Peyer's patch (tissue), 4 donors: ENCODE data around the gene TMEM108. TPM values are rescaled to one million over a fixed set of nuclear protein-coding genes. Genes with fewer than 3 reads are reported as not detected.

Source experiments
- DNase-seq, 3 donors: peaks; one replicate each; pipeline ENCODE4 v3.0.0-alpha.2; 2017 to 2019
- H3K27ac ChIP-seq, 4 donors: fragments of 200-600 bp; sonication (generic); one replicate each; pipeline ENCODE4 v1.5.1; 2016 to 2019
- H3K27me3 ChIP-seq, 2 donors: fragments of 200-600 bp; sonication (generic); one replicate each; pipeline ENCODE4 v1.5.1; 2019
- H3K36me3 ChIP-seq, 3 donors: fragments of 200-600 bp; sonication (generic); one replicate each; pipeline ENCODE4 v1.5.1; 2016 to 2019
- H3K4me1 ChIP-seq, 4 donors: fragments of 200-600 bp; sonication (generic); one replicate each; pipeline ENCODE4 v1.5.1; 2016 to 2019
- H3K4me3 ChIP-seq, 4 donors: fragments of 200-600 bp; sonication (generic); 1 replicate in 3 of 4; 2 replicates in 1 of 4; pipeline ENCODE4 v1.5.1; 2016 to 2019; ENCODE audit warnings: mild to moderate bottlenecking in 1 of 4
- H3K9me3 ChIP-seq, 4 donors: fragments of 200-600 bp; sonication (generic); one replicate each; pipeline ENCODE4 v1.5.1; 2016 to 2019; ENCODE audit warnings: mild to moderate bottlenecking in 1 of 4
- CTCF ChIP-seq, 6 experiments: fragments of 450-650 bp in 4 of 6; fragments of 200-600 bp in 2 of 6; sonication (generic) in 1 of 6; IDR thresholded peaks; one replicate each; pipeline ENCODE4 v1.5.1; 2017 to 2019; ENCODE audit warnings: antibody characterized with exemption in 6 of 6, mild to moderate bottlenecking in 3 of 6, moderate library complexity in 1 of 6
- POLR2A ChIP-seq, 2 donors: fragments of 450-650 bp; IDR thresholded peaks; one replicate each; pipeline ENCODE4 v1.5.1; 2017; ENCODE audit warnings: antibody characterized with exemption in 2 of 2, mild to moderate bottlenecking in 2 of 2, moderate library complexity in 2 of 2
- total RNA-seq, 4 donors: library from RNA; depleted of rRNA; stranded (reverse); fragments of >200 nt; gene quantifications; one replicate each; pipeline ENCODE4 v1.1.0, GENCODE V29; 2016

Gene TMEM108
- total RNA-seq, 4 donors from 2014 or later = 1.4 to 1.7 TPM; not detected in 2

GRCh38 chr3:133361435-133361834 lies 323.2 kb downstream of the TMEM108 start:
- Histone ChIP-seq H3K27ac (no peak overlapping the region), H3K36me3 (no peaks in the 10 kb centered on the region), H3K9me3 (no peaks in the 10 kb centered on the region), H3K27me3 (no peaks in the 10 kb centered on the region), H3K4me3 (no peak overlapping the region), H3K4me1 (no peaks in the 10 kb centered on the region)
- TF ChIP-seq CTCF (IDR thresholded peaks at IDR 0.05) = no peak
- no peak for TF ChIP-seq POLR2A (IDR thresholded peaks at IDR 0.05)
- no peak for DNase-seq

DNA sequence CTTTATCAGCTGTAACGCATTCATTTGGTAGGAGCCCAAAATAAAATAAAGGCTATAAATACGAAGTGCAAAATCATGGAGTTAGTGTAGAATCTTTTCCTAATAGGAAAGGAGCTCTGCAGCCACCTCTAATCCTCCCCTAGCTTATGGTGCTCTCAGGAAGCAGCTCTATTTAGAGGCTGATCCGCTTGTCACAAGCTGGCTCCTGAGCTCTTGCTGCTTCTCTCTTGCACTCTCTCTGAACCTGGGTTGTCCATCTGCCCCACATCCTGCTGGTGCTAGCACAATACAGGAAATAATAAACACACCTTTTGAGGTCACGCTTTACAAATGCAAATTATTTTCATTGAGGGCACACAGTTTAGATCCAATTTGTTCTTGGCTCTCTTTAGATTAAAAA lies 324.3 kb downstream of the TMEM108 start:
- H3K27me3 ChIP-seq = no peaks in the 10 kb centered on the region
- no peak for DNase-seq
- no peaks in the 10 kb centered on the region for H3K36me3 ChIP-seq
- no peaks in the 10 kb centered on the region for H3K9me3 ChIP-seq
- H3K4me1 ChIP-seq = no peaks in the 10 kb centered on the region
- no peak overlapping the region for H3K27ac ChIP-seq
- TF ChIP-seq CTCF (IDR thresholded peaks at IDR 0.05) (no peak), POLR2A (IDR thresholded peaks at IDR 0.05) (no peak)
- no peak overlapping the region for H3K4me3 ChIP-seq

GRCh38 chr3:133364704-133365103 lies 326.5 kb downstream of the TMEM108 start:
- H3K4me1 ChIP-seq = no peaks in the 10 kb centered on the region
- TF ChIP-seq CTCF (IDR thresholded peaks at IDR 0.05) (no peak), POLR2A (IDR thresholded peaks at IDR 0.05) (no peak)
- no peak overlapping the region for H3K27ac ChIP-seq
- DNase-seq = no peak
- H3K27me3 ChIP-seq = no peaks in the 10 kb centered on the region
- no peaks in the 10 kb centered on the region for H3K36me3 ChIP-seq
- no peaks in the 10 kb centered on the region for H3K9me3 ChIP-seq
- no peak overlapping the region for H3K4me3 ChIP-seq

DNA sequence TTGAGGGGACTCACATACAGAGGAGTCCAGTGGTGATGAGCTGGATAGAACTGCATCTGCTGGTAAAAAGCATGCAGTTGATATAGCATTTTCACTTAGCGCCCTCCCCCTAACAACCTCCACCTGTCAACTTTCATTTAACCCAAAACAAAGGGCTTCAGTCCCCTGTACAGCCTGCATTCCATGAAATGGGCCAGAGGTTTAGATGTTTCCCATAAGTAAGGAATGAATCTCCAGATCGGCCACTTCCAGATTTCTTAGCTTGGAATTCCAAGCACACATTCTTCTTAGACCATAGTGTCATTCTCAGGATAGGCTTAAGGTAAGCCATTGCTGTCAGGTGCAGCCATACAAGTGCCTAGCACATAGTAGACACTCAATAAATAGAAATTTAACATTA lies 328.7 kb downstream of the TMEM108 start:
- DNase-seq = no peak
- no peaks in the 10 kb centered on the region for H3K9me3 ChIP-seq
- H3K36me3 ChIP-seq = no peaks in the 10 kb centered on the region
- TF ChIP-seq POLR2A (IDR thresholded peaks at IDR 0.05) = no peak
- no peak for TF ChIP-seq CTCF (IDR thresholded peaks at IDR 0.05)
- no peak overlapping the region for H3K4me3 ChIP-seq
- H3K27ac ChIP-seq = no peak overlapping the region
- H3K4me1 ChIP-seq = no peaks in the 10 kb centered on the region
- no peaks in the 10 kb centered on the region for H3K27me3 ChIP-seq

DNA sequence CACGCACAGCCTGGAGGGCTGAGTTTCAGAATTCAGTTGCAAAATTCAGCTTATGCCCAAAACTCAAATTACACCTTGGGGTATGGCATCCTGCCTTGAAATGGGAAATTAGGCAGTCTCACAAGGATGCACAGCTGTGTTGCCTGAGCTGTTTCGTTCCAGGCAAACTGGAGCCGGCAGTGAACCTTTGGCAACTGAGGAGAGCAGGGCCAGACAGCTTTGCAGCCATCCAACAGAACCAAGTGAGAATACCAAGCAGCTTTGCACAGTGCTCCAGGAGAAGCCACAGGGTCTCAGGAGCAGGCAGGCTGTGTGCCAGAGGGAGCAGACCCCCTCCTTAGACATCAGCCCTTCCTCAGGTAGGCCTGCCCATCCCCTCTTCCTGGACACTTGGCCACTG lies 329.2 kb downstream of the TMEM108 start:
- Histone ChIP-seq H3K27me3 (no peaks in the 10 kb centered on the region), H3K4me1 (no peaks in the 10 kb centered on the region)
- TF ChIP-seq POLR2A (IDR thresholded peaks at IDR 0.05) (no peak), CTCF (IDR thresholded peaks at IDR 0.05) (no peak)

DNA sequence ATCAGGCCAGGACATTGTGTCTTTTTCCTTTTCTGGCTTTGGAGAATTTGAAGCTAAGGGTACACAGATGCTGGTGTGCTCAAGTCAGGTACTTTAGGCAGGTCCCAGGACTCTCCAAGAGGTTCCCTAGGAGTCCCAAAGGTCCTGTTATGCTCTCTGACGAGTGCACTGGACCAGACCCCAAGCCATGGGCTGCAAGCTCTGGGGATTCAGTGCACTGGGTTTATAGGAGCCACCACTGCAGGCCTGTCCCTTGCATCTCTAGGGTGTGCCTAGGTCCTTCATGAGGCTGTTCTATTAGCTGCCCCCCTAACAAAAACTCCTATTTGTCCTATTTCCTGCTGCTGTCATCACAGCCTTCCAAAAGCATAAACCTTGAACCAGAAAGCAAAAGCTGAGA lies 329.8 kb downstream of the TMEM108 start:
- no peak for TF ChIP-seq CTCF (IDR thresholded peaks at IDR 0.05)
- Histone ChIP-seq H3K27me3 (no peaks in the 10 kb centered on the region), H3K9me3 (no peaks in the 10 kb centered on the region), H3K4me1 (no peaks in the 10 kb centered on the region), H3K4me3 (no peak overlapping the region), H3K27ac (no peak overlapping the region), H3K36me3 (no peaks in the 10 kb centered on the region)
- no peak for DNase-seq

More for the DNA sequence above, 329.2 kb downstream of the TMEM108 start:
- no peaks in the 10 kb centered on the region for H3K36me3 ChIP-seq
- H3K9me3 ChIP-seq = no peaks in the 10 kb centered on the region
- no peak overlapping the region for H3K4me3 ChIP-seq
- no peak overlapping the region for H3K27ac ChIP-seq
- no peak for DNase-seq
